ENCODE measurements around the gene PLLP. TPM values are rescaled to one million over a fixed set of nuclear protein-coding genes. Genes with fewer than 3 reads are reported as not detected.

Gene PLLP
- total and polyA plus RNA-seq, 9 of the 15 experiments (the other 6 are each of a cell fraction or from before 2014, with no cell fraction given) = 0.09 to 0.96 (median 0.27) TPM

DNA sequence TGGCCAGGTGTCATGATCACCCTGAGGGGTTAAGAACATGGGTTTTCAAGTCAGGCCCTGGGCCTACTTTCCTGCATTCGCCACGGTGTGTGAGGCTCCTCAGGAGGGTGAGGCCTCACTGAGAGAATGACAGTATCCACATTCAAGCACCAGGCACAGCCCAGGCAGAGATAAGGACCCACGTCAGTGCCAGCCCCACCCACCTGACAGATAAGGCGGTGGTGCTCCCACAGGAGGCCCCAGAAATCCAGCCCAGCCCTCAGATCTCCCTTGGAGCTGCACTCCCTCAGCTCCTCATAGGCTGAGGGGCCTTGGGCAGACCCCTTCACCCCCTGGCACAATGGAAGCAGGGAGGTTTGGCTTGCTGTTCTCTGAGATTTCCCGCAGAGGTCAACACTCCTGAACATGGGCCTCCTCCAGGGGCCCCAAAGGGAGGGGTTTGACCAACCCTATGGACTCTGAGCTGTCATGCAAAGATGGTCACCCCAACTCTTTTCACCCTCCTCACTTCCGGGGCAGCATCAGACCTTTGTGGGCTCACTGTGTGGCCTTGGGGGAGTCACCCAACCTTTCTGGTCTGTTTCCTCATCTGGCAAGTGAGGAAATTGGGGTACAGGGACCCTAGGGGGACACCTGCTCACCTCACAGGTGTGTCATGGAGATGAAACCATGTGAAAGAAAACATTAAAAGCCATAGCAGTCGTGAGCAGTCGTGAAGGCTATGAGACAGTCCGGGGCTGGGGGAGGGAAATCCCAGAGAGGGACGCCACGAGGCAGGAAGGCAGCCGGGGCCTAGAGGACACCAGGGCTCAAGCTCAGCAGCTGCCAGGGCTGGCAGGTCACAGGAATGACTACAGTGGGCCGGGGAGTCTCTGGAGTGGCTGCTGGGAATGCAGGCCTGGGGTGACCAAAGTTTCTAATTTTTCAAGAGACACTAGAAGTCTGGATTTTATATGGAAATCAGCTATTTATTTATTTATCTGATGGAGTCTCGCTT is 15.4 kb downstream of the PLLP start (continued):
- TF ChIP-seq ZNF512 (tag; IDR thresholded peaks at IDR 0.05) = no peak
- TF ChIP-seq ZNF778 (CRISPR knock-in tag; IDR thresholded peaks at IDR 0.05) = no peak
- TF ChIP-seq, protein P1, sequence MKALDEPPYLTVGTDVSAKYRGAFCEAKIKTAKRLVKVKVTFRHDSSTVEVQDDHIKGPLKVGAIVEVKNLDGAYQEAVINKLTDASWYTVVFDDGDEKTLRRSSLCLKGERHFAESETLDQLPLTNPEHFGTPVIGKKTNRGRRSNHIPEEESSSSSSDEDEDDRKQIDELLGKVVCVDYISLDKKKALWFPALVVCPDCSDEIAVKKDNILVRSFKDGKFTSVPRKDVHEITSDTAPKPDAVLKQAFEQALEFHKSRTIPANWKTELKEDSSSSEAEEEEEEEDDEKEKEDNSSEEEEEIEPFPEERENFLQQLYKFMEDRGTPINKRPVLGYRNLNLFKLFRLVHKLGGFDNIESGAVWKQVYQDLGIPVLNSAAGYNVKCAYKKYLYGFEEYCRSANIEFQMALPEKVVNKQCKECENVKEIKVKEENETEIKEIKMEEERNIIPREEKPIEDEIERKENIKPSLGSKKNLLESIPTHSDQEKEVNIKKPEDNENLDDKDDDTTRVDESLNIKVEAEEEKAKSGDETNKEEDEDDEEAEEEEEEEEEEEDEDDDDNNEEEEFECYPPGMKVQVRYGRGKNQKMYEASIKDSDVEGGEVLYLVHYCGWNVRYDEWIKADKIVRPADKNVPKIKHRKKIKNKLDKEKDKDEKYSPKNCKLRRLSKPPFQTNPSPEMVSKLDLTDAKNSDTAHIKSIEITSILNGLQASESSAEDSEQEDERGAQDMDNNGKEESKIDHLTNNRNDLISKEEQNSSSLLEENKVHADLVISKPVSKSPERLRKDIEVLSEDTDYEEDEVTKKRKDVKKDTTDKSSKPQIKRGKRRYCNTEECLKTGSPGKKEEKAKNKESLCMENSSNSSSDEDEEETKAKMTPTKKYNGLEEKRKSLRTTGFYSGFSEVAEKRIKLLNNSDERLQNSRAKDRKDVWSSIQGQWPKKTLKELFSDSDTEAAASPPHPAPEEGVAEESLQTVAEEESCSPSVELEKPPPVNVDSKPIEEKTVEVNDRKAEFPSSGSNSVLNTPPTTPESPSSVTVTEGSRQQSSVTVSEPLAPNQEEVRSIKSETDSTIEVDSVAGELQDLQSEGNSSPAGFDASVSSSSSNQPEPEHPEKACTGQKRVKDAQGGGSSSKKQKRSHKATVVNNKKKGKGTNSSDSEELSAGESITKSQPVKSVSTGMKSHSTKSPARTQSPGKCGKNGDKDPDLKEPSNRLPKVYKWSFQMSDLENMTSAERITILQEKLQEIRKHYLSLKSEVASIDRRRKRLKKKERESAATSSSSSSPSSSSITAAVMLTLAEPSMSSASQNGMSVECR (CRISPR knock-in tag; IDR thresholded peaks at IDR 0.05) = no peak
- no peak for TF ChIP-seq ZNF668 (CRISPR knock-in tag; IDR thresholded peaks at IDR 0.05)
- no peak for TF ChIP-seq CHCHD3 (CRISPR knock-in tag; IDR thresholded peaks at IDR 0.05)
- TF ChIP-seq HMG20B (CRISPR knock-in tag; IDR thresholded peaks at IDR 0.05) = no peak
- no peak for TF ChIP-seq ASH1L (IDR thresholded peaks at IDR 0.05; ENCODE audit: borderline replicate concordance, low read depth, partially characterized antibody)
- no peak for TF ChIP-seq ZNF586 (CRISPR knock-in tag; conservative IDR thresholded peaks at IDR 0.05)
- TF ChIP-seq SP2 (IDR thresholded peaks at IDR 0.05; ENCODE audit: extremely low read depth, low read depth, low read length, poor library complexity, severe bottlenecking) = no peak
- no peak for TF ChIP-seq PPARD (CRISPR knock-in tag; IDR thresholded peaks at IDR 0.05)
- TF ChIP-seq, protein P2, sequence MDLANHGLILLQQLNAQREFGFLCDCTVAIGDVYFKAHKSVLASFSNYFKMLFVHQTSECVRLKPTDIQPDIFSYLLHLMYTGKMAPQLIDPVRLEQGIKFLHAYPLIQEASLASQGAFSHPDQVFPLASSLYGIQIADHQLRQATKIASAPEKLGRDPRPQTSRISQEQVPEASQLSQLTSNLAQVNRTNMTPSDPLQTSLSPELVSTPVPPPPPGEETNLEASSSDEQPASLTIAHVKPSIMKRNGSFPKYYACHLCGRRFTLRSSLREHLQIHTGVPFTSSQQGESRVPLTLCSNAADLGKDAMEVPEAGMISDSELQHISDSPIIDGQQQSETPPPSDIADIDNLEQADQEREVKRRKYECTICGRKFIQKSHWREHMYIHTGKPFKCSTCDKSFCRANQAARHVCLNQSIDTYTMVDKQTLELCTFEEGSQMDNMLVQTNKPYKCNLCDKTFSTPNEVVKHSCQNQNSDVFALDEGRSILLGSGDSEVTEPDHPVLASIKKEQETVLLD (IDR thresholded peaks at IDR 0.05) = no peak; the same call in 1 of the 2 replicates
- no peak for TF ChIP-seq DACH1 (IDR thresholded peaks at IDR 0.05; ENCODE audit: partially characterized antibody)
- no peak for TF ChIP-seq MTA1 (IDR thresholded peaks at IDR 0.05; ENCODE audit: borderline replicate concordance)
- TF ChIP-seq ZNF184 (CRISPR knock-in tag; IDR thresholded peaks at IDR 0.05) = no peak
- no peak for TF ChIP-seq NFATC3 (IDR thresholded peaks at IDR 0.05)
- TF ChIP-seq THRAP3 (IDR thresholded peaks at IDR 0.05; ENCODE audit: borderline replicate concordance) = no peak
- peak; percentile 54 for TF ChIP-seq FOSL1 (tag; conservative IDR thresholded peaks at IDR 0.05)
- TF ChIP-seq ZNF174 (CRISPR knock-in tag; IDR thresholded peaks at IDR 0.05) = no peak
- TF ChIP-seq BRF2 (IDR thresholded peaks at IDR 0.05; ENCODE audit: borderline replicate concordance, insufficient read depth, insufficient read length) = no peak
- peak; percentile 81; the same call in 1 of the 2 replicates for TF ChIP-seq KLF1 (tag; IDR thresholded peaks at IDR 0.05)

All from K562 (cell line).